Femur (tissue), 1 donor: ENCODE measurements around the gene TBC1D23.
"Not testable (repeated sequence)": the region's sequence is repeated elsewhere in the genome, so short reads cannot be mapped to it uniquely, and the experiment has no call there.

Experiments used
- DNase-seq: peaks from one replicate; pipeline ENCODE4 v3.0.0-alpha.2; 2017

The TBC1D23 gene

GRCh38 chr3:100257586-100257985 is 3.2 kb upstream of the TBC1D23 start:
- no peak for DNase-seq

- DNase-seq = peak; percentile 90
Measured at GRCh38 chr3:100260081-100260684, 609 bp upstream of the TBC1D23 start.

- no peak for DNase-seq
Measured at GRCh38 chr3:100261485-100261903, 702 bp downstream of the TBC1D23 start.

- not testable (repeated sequence) for DNase-seq
Measured at GRCh38 chr3:100262925-100263324, 2.1 kb downstream of the TBC1D23 start.

GRCh38 chr3:100263583-100263982 is 2.8 kb downstream of the TBC1D23 start:
- DNase-seq = no peak

- no peak for DNase-seq
Measured at GRCh38 chr3:100264242-100264641, 3.5 kb downstream of the TBC1D23 start.

- no peak for DNase-seq
Measured at GRCh38 chr3:100265016-100265415, 4.2 kb downstream of the TBC1D23 start.

GRCh38 chr3:100266531-100266930 is 5.7 kb downstream of the TBC1D23 start:
- DNase-seq = no peak

- DNase-seq = no peak
Measured at GRCh38 chr3:100268156-100268555, 7.4 kb downstream of the TBC1D23 start.

GRCh38 chr3:100269001-100269400 is 8.2 kb downstream of the TBC1D23 start:
- no peak for DNase-seq

- DNase-seq = no peak
Measured at GRCh38 chr3:100269410-100270214, 8.8 kb downstream of the TBC1D23 start.

- no peak for DNase-seq
Measured at GRCh38 chr3:100270215-100270583, 9.4 kb downstream of the TBC1D23 start.

- DNase-seq = no peak
Measured at GRCh38 chr3:100271522-100271921, 10.7 kb downstream of the TBC1D23 start.

GRCh38 chr3:100272797-100273611 is 12.2 kb downstream of the TBC1D23 start:
- not testable (repeated sequence) for DNase-seq

GRCh38 chr3:100274361-100274760 is 13.6 kb downstream of the TBC1D23 start:
- no peak for DNase-seq

GRCh38 chr3:100277255-100277800 is 16.5 kb downstream of the TBC1D23 start:
- no peak for DNase-seq

GRCh38 chr3:100278910-100279309 is 18.1 kb downstream of the TBC1D23 start:
- DNase-seq = no peak

GRCh38 chr3:100288288-100288894 is 27.6 kb downstream of the TBC1D23 start:
- no peak for DNase-seq

GRCh38 chr3:100289339-100289738 is 28.5 kb downstream of the TBC1D23 start:
- no peak for DNase-seq

GRCh38 chr3:100295089-100295488 is 34.3 kb downstream of the TBC1D23 start:
- DNase-seq = no peak

- DNase-seq = no peak
Measured at GRCh38 chr3:100297784-100298183, 37.0 kb downstream of the TBC1D23 start.

- no peak for DNase-seq
Measured at GRCh38 chr3:100299016-100299415, 38.2 kb downstream of the TBC1D23 start.

GRCh38 chr3:100306695-100307094 is 45.9 kb downstream of the TBC1D23 start:
- DNase-seq = no peak
